Measurements from ENCODE around the gene UNK. TPM values are rescaled to one million over a fixed set of nuclear protein-coding genes. Genes with fewer than 3 reads are reported as not detected.

The UNK gene, protein sequence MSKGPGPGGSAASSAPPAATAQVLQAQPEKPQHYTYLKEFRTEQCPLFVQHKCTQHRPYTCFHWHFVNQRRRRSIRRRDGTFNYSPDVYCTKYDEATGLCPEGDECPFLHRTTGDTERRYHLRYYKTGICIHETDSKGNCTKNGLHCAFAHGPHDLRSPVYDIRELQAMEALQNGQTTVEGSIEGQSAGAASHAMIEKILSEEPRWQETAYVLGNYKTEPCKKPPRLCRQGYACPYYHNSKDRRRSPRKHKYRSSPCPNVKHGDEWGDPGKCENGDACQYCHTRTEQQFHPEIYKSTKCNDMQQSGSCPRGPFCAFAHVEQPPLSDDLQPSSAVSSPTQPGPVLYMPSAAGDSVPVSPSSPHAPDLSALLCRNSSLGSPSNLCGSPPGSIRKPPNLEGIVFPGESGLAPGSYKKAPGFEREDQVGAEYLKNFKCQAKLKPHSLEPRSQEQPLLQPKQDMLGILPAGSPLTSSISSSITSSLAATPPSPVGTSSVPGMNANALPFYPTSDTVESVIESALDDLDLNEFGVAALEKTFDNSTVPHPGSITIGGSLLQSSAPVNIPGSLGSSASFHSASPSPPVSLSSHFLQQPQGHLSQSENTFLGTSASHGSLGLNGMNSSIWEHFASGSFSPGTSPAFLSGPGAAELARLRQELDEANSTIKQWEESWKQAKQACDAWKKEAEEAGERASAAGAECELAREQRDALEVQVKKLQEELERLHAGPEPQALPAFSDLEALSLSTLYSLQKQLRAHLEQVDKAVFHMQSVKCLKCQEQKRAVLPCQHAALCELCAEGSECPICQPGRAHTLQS
- 25.3 and 27.8 TPM in 2 replicates for total RNA-seq (2021)
- Bru-seq, nascent RNA: percentile 80 among the genes with signal in this experiment
- BruChase-seq, experiment 1, labeled RNA remaining after a 2-hour chase: percentile 85 among the genes with signal in this experiment
- percentile 85 among the genes with signal in this experiment for BruChase-seq, experiment 2, labeled RNA remaining after a 6-hour chase
- long read RNA-seq, transcript UNK-202 (4 exons, 1,312 nt): major isoform, 7 of 21 reads
- long read RNA-seq, partial matches to known transcripts: 3 of 21 reads
- long read RNA-seq, other reads (novel, unspliced or antisense): 6 of 21 reads

DNA sequence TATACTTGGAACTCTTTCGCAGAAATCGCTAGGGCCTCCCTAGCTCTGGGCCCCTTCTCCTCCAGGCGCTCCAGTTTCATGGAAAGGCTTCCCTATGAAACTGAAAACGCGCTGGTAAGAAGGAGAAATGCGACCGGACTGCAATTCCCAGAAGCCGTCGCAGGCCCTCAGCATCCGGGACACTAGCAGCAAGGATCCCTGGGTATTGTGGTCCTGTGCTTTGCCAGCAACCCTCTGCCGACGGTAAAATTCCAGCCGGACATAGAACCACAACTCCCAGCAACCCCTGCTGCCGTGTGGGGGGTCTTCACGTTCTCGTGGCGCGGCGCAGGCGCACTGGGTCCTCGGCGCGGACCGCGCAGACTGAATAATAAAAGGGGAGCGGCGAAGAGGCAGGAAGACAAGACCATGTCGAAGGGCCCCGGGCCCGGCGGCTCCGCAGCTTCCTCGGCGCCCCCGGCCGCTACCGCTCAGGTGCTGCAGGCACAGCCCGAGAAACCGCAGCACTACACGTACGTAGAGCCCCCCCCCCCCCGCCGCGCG lies at the start of gene UNK:
TSS of gene UNK (plus strand) at position 334 of the 543 bp plus-strand sequence. CDS start at position 409, 75 bp downstream.
- DNase-seq: peak; percentile 96
- TF ChIP-seq, protein P1, sequence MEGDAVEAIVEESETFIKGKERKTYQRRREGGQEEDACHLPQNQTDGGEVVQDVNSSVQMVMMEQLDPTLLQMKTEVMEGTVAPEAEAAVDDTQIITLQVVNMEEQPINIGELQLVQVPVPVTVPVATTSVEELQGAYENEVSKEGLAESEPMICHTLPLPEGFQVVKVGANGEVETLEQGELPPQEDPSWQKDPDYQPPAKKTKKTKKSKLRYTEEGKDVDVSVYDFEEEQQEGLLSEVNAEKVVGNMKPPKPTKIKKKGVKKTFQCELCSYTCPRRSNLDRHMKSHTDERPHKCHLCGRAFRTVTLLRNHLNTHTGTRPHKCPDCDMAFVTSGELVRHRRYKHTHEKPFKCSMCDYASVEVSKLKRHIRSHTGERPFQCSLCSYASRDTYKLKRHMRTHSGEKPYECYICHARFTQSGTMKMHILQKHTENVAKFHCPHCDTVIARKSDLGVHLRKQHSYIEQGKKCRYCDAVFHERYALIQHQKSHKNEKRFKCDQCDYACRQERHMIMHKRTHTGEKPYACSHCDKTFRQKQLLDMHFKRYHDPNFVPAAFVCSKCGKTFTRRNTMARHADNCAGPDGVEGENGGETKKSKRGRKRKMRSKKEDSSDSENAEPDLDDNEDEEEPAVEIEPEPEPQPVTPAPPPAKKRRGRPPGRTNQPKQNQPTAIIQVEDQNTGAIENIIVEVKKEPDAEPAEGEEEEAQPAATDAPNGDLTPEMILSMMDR (conservative IDR thresholded peaks at IDR 0.05): no peak
- no peak for TF ChIP-seq EZH2 (IDR thresholded peaks at IDR 0.05; ENCODE audit: low read depth)
- H3K36me3 ChIP-seq (ENCODE audit: low read depth): no peaks in the 10 kb centered on the region
- H4K20me1 ChIP-seq (ENCODE audit: insufficient read depth): no peaks in the 10 kb centered on the region; the same call in 1 of the 2 replicates
- intact Hi-C loops (cut with micrococcal nuclease; ENCODE audit: unreplicated experiment): loop anchor here (1.0 to 2.0 kb wide), 2 partner anchors 60 to 92 kb away; partner anchors contain the start of gene UNC13D
- H3K9me2 ChIP-seq (ENCODE audit: insufficient read depth): no peaks in the 10 kb centered on the region
- H2AFZ ChIP-seq: peak within 1 kb of the TSS; percentile 86
- peaks cover 52% of the 10 kb centered on the region for H3K4me1 ChIP-seq (replicated peaks; ENCODE audit: insufficient read depth)
- CTCF ChIA-PET: interaction anchor here (0.5 to 0.9 kb wide), 3 partner anchors 122 to 260 kb away, joined by 3 to 9 read pairs (median 4); partner anchors contain the start of gene SMIM5
- H3K27me3 ChIP-seq (ENCODE audit: insufficient read depth, low read depth): no peaks in the 10 kb centered on the region
- POLR2A ChIA-PET (ENCODE audit: unreplicated experiment): interaction anchor here (0.6 to 0.7 kb wide), 3 partner anchors 34 to 568 kb away, joined by 3 to 10 read pairs (median 4); partner anchors contain the start of gene TRIM65
- peak within 1 kb of the TSS; percentile 95 for H3K4me2 ChIP-seq
- H3K27ac ChIP-seq: peak within 1 kb of the TSS; percentile 94
- H3K9me3 ChIP-seq (ENCODE audit: insufficient read depth, low read depth): no peaks in the 10 kb centered on the region
- H3K79me2 ChIP-seq (ENCODE audit: low read depth): peaks cover 43% of the 10 kb centered on the region
- peak within 1 kb of the TSS; percentile 72 for H3K4me3 ChIP-seq
- BruUV-seq (replicated peaks): no TSS peak
- peaks cover 33% of the 10 kb centered on the region for H3F3A ChIP-seq (ENCODE audit: insufficient read depth, low read depth)

DNA sequence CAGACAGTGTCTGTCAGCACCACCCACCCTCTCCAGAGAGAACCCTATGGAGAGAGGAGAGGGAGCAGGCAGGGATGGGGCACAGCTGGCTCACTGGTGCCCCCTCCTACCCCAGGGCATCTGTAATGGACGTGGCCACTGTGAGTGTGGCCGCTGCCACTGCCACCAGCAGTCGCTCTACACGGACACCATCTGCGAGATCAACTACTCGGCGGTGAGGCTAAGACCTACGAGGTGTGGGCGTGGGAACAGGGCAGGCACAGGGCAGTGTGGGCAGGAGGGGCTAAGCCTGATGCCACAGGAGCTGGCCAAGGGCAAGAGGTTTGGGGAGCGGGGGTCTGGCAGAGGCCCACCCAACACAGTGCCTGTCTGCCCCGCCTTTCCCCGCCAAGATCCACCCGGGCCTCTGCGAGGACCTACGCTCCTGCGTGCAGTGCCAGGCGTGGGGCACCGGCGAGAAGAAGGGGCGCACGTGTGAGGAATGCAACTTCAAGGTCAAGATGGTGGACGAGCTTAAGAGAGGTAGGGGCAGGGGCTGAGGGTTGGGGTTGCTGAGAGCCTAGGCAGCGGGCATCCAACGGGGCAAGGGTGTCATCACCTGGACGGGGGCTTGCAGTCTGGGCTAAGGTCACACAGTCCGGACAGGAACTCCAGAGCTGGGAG lies 48.3 kb upstream of the UNK start:
- Histone ChIP-seq H2AFZ (no peak overlapping the region), H3K4me3 (no peak overlapping the region), H3K4me1 (replicated peaks; ENCODE audit: insufficient read depth) (no peaks in the 10 kb centered on the region), H3K9me3 (ENCODE audit: insufficient read depth, low read depth) (no peaks in the 10 kb centered on the region), H3K9me2 (ENCODE audit: insufficient read depth) (no peaks in the 10 kb centered on the region), H3K27ac (no peak overlapping the region), H3F3A (ENCODE audit: insufficient read depth, low read depth) (peaks cover 17% of the 10 kb centered on the region), H3K27me3 (ENCODE audit: insufficient read depth, low read depth) (no peaks in the 10 kb centered on the region), H3K79me2 (ENCODE audit: low read depth) (no peaks in the 10 kb centered on the region), H3K36me3 (ENCODE audit: low read depth) (0 out of 2 replicates have a peak, but pooled peaks cover 7% of the 10 kb centered on the region), H4K20me1 (ENCODE audit: insufficient read depth) (no peaks in the 10 kb centered on the region; the same call in none of the 2 replicates), H3K4me2 (no peak overlapping the region)
- CTCF ChIA-PET: no interaction called here
- no peak for DNase-seq
- POLR2A ChIA-PET (ENCODE audit: unreplicated experiment): no interaction called here
- intact Hi-C loops (cut with micrococcal nuclease; ENCODE audit: unreplicated experiment): no loop called here
- TF ChIP-seq, protein P1 (conservative IDR thresholded peaks at IDR 0.05): no peak
- TF ChIP-seq EZH2 (IDR thresholded peaks at IDR 0.05; ENCODE audit: low read depth): no peak
- BruUV-seq (replicated peaks): no TSS peak
